Activated CD4-positive, alpha-beta T cell treated with anti-CD3 and anti-CD28 coated beads for 36 hours (primary cell): Measurements from ENCODE around the gene NOL3. TPM values are rescaled to one million over a fixed set of nuclear protein-coding genes. Genes with fewer than 3 reads are reported as not detected.

Experiments used
- ATAC-seq: fragments of 200-7000 bp; cut with Tn5 transposase; one replicate; pipeline ENCODE4 v1.10.0; 2021; ENCODE audit warnings: mild to moderate bottlenecking, moderate library complexity
- CTCF ChIA-PET: fragments of 350-600 bp; sonication (Branson Sonifier 250); formaldehyde crosslinking; loops from one replicate; lab custom pipeline; 2021; ENCODE audit warnings: antibody characterized with exemption; lab: Charles Lee
- POLR2A ChIA-PET: fragments of 350-600 bp; sonication (Branson Sonifier 250); formaldehyde crosslinking; loops from one replicate; lab custom pipeline; 2021; ENCODE audit warnings: antibody characterized with exemption, inconsistent platforms; lab: Charles Lee
- DNase-seq: peaks from one replicate; pipeline ENCODE4 v3.0.0-alpha.2; 2020
- H3K27ac Mint-ChIP-seq: one replicate; pipeline ENCODE4 v1.8.0; 2021; ENCODE audit warnings: mixed read lengths
- H3K27me3 Mint-ChIP-seq: one replicate; pipeline ENCODE4 v1.8.0; 2021; ENCODE audit warnings: mixed read lengths
- H3K36me3 Mint-ChIP-seq: one replicate; pipeline ENCODE4 v1.8.0; 2021; ENCODE audit warnings: low read depth, mixed read lengths
- H3K4me1 Mint-ChIP-seq: one replicate; pipeline ENCODE4 v1.8.0; 2021; ENCODE audit warnings: mixed read lengths
- H3K4me3 Mint-ChIP-seq: one replicate; pipeline ENCODE4 v1.8.0; 2021; ENCODE audit warnings: mild to moderate bottlenecking, moderate library complexity, mixed read lengths
- H3K9me3 Mint-ChIP-seq: one replicate; pipeline ENCODE4 v1.8.0; 2021; ENCODE audit warnings: low read depth, mixed read lengths
- intact Hi-C, 2 experiments: fragments of 100-400 bp; cut with DNase I in 1 of 2; cut with micrococcal nuclease in 1 of 2; formaldehyde crosslinking; loops; one replicate each; pipeline versions ENCODE4 v1.14.2 to v1.15.1; 2022 to 2024; cut with DNase I, micrococcal nuclease
- total RNA-seq, 2 experiments: library from RNA; stranded (reverse); gene quantifications; one replicate each; pipeline ENCODE4 v1.2.3, GENCODE V29; 2021

Gene NOL3
- total RNA-seq, 2 experiments from 2014 or later, result 15.5 to 17.5 TPM

DNA sequence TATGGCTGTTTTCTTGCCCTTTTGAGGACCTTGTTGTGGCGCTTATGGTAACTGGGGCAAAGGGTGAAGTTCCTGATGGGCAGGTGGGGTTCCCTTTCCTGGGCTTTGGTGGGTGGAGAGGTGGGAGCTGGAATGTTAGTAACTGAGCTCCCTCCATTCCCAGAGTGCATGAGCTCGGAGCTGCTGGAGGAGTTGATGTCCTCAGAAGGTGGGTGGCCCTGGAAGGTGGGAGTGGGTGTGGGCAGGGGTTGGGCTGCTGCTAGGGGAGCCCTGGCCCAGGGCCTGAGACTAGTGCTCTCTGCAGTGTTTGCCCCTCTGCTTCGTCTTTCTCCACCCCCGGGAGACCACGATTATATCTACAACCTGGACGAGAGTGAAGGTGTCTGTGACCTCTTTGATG is 27.4 kb downstream of the NOL3 start:
- POLR2A ChIA-PET, result no interaction called here
- H3K27ac Mint-ChIP-seq, result no peak overlapping the region
- intact Hi-C loops, result no loop called here

DNA sequence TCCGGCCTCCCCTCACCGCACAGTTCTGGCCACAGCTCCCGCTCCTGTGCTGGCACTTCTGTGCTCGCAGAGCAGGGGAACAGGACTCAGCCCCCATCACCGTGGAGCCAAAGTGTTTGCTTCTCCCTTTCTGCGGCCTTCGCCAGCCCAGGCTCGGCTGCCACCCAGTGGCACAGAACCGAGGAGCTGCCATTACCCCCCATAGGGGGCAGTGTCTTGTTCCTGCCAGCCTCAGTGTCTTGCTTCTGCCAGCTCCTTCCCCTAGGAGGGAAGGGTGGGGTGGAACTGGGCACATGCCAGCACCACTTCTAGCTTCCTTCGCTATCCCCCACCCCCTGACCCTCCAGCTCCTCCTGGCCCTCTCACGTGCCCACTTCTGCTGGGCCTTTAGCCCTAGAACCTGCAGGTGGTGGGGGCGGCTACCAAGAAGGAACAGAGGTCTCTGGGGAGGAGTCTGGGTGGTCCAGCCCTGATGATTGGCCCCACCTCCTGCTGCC is 27.9 kb downstream of the NOL3 start:
- intact Hi-C loops, result no loop called here
- Mint-ChIP-seq H3K36me3 (peaks cover 53% of the 10 kb centered on the region), H3K9me3 (no peaks in the 10 kb centered on the region), H3K4me1 (peaks cover 21% of the 10 kb centered on the region), H3K27me3 (no peaks in the 10 kb centered on the region), H3K27ac (peak overlapping the region; percentile 49), H3K4me3 (no peak overlapping the region)
- ChIA-PET CTCF (interaction anchor here (0.6 to 2.0 kb wide), 14 partner anchors 9 to 239 kb away, joined by 3 to 7 read pairs (median 4); partner anchors contain the start of genes SLC9A5 and TMEM208), POLR2A (no interaction called here)
- DNase-seq (peak; percentile 48), ATAC-seq (peak; percentile 74)

More for the DNA sequence above, 27.4 kb downstream of the NOL3 start:
- Mint-ChIP-seq H3K4me1 (peaks cover 25% of the 10 kb centered on the region), H3K9me3 (no peaks in the 10 kb centered on the region), H3K36me3 (peaks cover 55% of the 10 kb centered on the region), H3K27me3 (no peaks in the 10 kb centered on the region), H3K4me3 (no peak overlapping the region)
- CTCF ChIA-PET, result interaction anchor here (0.5 to 2.0 kb wide), 14 partner anchors 9 to 238 kb away, joined by 3 to 7 read pairs (median 4); partner anchors contain the start of genes SLC9A5 and TMEM208
- ATAC-seq, result no peak
- no peak for DNase-seq

DNA sequence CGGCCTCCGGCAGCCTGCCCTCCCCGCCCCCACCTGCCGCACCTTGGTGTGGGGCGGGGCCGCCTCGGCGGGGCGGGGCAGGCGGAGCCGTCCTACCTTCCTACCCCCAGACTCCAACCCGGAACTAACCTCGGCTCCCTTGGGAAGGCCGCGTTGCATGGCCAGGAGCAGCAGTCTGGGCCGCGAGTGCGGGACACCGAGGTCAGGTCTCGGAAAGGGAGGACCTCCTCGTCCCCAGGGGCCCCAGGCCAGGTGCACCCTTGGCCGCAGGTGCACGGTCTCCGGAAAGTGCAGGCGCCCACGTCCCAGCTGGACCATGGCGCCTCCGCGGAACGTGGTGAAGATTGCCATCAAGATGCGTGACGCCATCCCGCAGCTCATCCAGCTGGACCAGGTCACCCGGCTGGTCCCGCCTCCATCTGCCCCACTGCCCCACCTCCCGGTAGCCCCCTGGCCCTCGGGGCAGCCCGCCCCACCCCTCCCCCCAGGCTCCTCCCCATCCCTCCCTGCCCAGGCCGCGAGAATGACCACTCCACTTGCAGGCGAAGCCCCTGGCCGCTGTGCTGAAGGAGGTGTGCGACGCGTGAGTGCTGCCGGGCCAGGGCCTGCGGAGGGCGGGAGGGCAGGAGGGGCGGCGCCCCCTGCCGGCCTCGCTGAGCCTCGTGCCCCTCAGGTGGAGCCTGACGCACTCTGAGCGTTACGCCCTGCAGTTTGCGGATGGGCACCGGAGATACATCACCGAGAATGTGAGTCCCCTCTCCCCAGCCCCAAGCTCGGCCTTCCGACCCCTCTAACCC is 28.9 kb downstream of the NOL3 start, which contains the start of gene ELMO3:
TSS of gene ELMO3 (plus strand) at position 121 of the 797 bp plus-strand sequence. CDS start at position 317, 196 bp downstream.
- peak within 1 kb of the TSS; percentile 49 for H3K27ac Mint-ChIP-seq
- DNase-seq (no peak), ATAC-seq (no peak)
- no peak within 1 kb of the TSS for H3K4me3 Mint-ChIP-seq
- POLR2A ChIA-PET, result no interaction called here
- CTCF ChIA-PET, result interaction anchor here (1.4 kb wide), 1 partner anchor 207 kb away, joined by 4 read pairs; no protein-coding TSS in a partner anchor
- H3K9me3 Mint-ChIP-seq, result no peaks in the 10 kb centered on the region
- intact Hi-C loops, result no loop called here
- H3K36me3 Mint-ChIP-seq, result peaks cover 47% of the 10 kb centered on the region
- no peaks in the 10 kb centered on the region for H3K27me3 Mint-ChIP-seq
- peaks cover 11% of the 10 kb centered on the region for H3K4me1 Mint-ChIP-seq

DNA sequence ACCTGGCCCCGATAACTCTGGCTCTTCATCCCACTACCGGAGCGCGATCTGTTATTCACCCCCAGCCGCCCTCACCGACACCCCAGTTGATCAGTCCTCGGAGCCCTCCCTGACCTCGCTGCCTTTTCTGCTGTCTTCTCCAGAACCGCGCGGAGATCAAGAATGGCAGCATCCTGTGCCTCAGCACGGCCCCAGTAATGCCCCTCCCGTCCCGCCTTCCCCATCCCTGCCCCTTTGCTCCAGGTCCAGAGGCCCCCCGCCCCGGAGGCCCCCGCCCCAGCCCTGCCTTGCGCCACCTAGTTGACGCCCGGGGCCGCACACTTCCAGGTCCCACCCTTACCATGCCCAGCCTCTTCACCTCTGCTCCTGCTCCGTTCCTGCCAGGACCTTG is 29.5 kb downstream of the NOL3 start:
- Mint-ChIP-seq H3K27ac (no peak overlapping the region), H3K36me3 (peaks cover 44% of the 10 kb centered on the region), H3K9me3 (no peaks in the 10 kb centered on the region), H3K27me3 (no peaks in the 10 kb centered on the region), H3K4me1 (peaks cover 10% of the 10 kb centered on the region), H3K4me3 (no peak overlapping the region)
- ATAC-seq (no peak), DNase-seq (no peak)
- ChIA-PET CTCF (no interaction called here), POLR2A (no interaction called here)
- intact Hi-C loops, result no loop called here

DNA sequence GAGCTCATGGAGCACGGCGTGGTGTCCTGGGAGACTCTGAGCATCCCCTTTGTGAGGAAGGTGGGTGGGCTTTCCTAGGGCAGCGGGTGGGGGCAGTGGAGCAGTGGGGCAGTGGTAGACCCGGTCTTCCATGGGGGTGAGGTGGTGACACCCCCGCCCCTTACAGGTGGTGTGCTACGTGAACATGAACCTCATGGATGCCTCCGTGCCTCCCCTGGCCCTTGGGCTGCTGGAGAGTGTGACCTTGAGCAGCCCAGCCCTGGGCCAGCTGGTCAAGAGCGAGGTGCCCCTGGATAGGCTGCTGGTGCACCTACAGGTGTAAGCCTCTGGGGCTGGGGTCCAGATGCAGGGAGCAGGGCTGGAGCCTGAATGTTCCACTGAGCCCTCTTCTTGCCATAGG is 30.2 kb downstream of the NOL3 start:
- Mint-ChIP-seq H3K9me3 (no peaks in the 10 kb centered on the region), H3K27ac (no peak overlapping the region), H3K36me3 (peaks cover 37% of the 10 kb centered on the region), H3K27me3 (no peaks in the 10 kb centered on the region), H3K4me1 (peaks cover 8% of the 10 kb centered on the region), H3K4me3 (no peak overlapping the region)
- ChIA-PET POLR2A (no interaction called here), CTCF (no interaction called here)
- DNase-seq (no peak), ATAC-seq (no peak)
- intact Hi-C loops, result no loop called here

DNA sequence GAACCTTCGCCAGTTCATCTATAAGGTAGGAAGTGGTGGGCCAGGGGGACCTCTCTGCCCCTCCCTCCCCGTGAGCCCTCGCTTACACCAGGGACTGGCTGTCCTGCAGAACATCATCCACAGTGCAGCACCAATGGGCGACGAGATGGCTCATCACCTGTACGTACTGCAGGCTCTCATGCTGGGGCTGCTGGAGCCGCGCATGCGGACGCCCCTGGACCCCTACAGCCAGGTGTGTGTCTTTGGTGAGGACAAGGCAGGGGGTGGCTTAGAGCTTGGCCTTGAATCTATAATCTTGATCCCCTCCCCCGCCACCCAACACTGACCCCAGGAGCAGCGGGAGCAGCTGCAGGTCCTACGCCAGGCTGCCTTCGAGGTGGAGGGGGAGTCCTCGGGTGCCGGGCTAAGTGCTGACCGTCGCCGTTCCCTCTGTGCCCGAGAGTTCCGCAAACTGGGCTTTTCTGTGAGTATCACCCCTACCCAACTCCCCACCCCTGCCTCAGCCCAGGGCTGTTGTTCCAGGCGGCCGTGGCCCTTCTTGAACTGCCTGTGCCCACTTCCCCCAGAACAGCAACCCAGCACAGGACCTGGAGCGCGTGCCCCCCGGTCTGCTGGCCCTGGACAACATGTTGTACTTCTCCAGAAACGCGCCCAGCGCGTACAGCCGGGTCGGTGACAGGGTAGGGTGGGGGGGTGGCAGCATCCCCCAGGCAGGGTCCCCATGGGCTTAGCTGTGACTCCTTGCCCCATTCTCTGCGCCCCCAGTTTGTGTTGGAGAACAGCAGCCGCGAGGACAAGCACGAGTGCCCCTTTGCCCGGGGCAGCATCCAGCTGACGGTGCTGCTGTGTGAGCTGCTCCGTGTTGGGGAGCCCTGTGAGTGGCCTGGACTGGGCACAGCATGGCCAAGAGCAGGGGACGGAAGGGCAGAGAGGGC is 31.3 kb downstream of the NOL3 start:
- Mint-ChIP-seq H3K36me3 (peaks cover 30% of the 10 kb centered on the region), H3K27ac (no peak overlapping the region), H3K4me3 (no peak overlapping the region), H3K27me3 (no peaks in the 10 kb centered on the region), H3K4me1 (peaks cover 2% of the 10 kb centered on the region), H3K9me3 (no peaks in the 10 kb centered on the region)
- ChIA-PET CTCF (no interaction called here), POLR2A (no interaction called here)
- intact Hi-C loops, result no loop called here
- DNase-seq (no peak), ATAC-seq (no peak)

DNA sequence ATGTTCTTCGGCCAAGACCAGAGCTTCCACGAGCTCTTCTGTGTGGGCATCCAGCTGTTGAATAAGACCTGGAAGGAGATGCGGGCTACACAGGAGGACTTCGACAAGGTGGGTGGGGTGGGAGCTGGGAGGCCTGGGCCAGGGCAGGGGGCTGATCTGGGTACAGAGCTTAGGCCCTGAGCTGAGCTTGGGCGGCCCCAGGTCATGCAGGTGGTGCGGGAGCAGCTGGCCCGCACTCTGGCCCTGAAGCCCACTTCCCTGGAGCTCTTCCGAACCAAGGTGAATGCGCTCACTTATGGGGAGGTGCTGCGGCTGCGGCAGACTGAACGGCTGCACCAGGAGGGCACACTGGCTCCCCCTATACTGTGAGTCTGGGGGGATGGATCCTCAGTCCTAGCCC is 32.1 kb downstream of the NOL3 start:
- Mint-ChIP-seq H3K27ac (no peak overlapping the region), H3K36me3 (peaks cover 26% of the 10 kb centered on the region), H3K4me3 (no peak overlapping the region), H3K9me3 (no peaks in the 10 kb centered on the region), H3K27me3 (no peaks in the 10 kb centered on the region), H3K4me1 (no peaks in the 10 kb centered on the region)
- ChIA-PET CTCF (interaction anchor here (0.6 kb wide), 1 partner anchor 246 kb away, joined by 3 read pairs; no protein-coding TSS in a partner anchor), POLR2A (no interaction called here)
- DNase-seq (no peak), ATAC-seq (no peak)
- intact Hi-C loops, result no loop called here

DNA sequence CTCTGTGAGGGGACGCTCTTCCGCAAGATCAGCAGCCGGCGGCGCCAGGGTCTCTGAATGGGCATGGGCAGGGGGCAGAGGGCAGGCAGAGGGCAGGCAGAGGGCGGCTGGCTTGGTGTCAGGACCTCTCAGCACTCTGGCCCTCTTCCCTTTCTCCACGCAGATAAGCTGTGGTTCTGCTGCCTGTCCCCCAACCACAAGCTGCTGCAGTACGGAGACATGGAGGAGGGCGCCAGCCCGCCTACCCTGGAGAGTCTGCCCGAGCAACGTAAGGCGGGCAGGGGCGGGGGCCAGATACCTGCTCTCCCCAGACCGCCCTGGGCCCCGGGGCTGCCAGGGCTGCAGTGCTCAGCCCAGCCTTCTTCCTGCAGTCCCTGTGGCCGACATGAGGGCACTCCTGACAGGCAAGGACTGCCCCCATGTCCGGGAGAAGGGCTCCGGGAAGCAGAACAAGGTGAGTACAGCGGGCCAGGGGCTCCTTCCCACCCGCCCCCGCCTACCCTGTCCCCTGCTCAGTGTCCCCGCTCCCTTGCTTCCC is 32.7 kb downstream of the NOL3 start:
- no peaks in the 10 kb centered on the region for H3K9me3 Mint-ChIP-seq
- no peak overlapping the region for H3K4me3 Mint-ChIP-seq
- POLR2A ChIA-PET, result no interaction called here
- H3K4me1 Mint-ChIP-seq, result no peaks in the 10 kb centered on the region
- H3K27me3 Mint-ChIP-seq, result no peaks in the 10 kb centered on the region
- CTCF ChIA-PET, result interaction anchor here (0.6 kb wide), 1 partner anchor 247 kb away, joined by 3 read pairs; no protein-coding TSS in a partner anchor
- intact Hi-C loops, result no loop called here
- no peak for DNase-seq
- ATAC-seq, result no peak
- peaks cover 21% of the 10 kb centered on the region for H3K36me3 Mint-ChIP-seq
- H3K27ac Mint-ChIP-seq, result no peak overlapping the region

DNA sequence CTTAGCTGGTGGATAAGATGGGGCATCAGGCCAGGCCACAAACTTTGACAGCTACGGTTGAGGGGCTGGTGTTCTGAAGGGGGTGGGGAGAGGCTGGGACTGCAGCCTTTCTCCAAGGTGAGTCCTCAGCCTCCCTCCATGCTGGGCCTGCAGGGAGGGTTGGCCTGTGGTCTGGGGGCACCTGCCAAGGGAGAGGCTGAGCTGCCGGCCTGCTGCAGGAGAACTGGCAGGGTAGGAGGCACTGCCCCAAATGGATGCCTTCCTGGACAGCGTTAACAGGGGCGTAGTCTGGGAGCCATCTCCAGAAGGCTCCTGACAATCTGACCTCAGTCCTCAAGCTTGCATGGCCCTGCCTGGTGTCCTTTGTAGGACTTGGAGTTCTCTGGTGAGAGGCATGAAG is 33.7 kb downstream of the NOL3 start:
- Mint-ChIP-seq H3K27ac (no peak overlapping the region), H3K9me3 (no peaks in the 10 kb centered on the region), H3K4me3 (no peak overlapping the region), H3K27me3 (no peaks in the 10 kb centered on the region), H3K4me1 (no peaks in the 10 kb centered on the region), H3K36me3 (peaks cover 15% of the 10 kb centered on the region)
- CTCF ChIA-PET, result interaction anchor here (0.6 kb wide), 1 partner anchor 9 kb away, joined by 3 read pairs; no protein-coding TSS in a partner anchor
- intact Hi-C loops, result no loop called here
- POLR2A ChIA-PET, result no interaction called here
- ATAC-seq (no peak), DNase-seq (no peak)

DNA sequence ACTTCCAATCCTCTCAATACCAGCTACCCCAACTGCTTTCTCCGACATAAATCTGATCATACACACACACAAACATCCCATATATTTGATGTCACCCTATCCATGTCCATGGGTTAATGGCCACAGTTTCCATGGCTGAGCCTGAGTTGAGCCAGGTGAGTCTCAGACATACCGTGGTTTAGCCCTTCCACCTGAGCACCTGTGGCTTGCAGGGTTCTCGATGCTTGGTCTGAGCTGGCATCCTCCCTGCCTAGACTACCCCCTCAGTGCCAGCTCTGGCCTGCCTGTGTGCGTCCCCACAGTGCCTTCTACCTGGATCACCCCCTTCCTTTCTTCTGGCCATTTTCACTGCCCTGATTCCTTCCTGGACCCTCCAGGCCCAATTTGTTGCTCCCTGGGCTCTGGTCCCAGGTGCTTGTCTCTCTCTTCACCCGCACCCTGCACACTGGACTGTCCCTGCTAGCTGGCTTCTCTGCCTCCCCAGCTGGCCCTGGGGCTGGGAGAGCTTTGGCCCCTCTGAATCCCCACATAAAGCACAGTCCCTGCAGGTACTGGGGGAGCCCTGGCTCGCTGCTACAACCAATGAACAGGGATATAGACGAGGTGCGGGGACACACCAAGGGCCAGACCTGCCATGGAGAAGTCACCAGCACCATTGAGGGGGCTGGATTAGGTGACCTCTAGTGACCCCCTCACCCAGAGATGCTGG is 35.9 kb downstream of the NOL3 start:
- peak overlapping the region; percentile 44 for H3K27ac Mint-ChIP-seq
- H3K4me3 Mint-ChIP-seq, result no peak overlapping the region
- peaks cover 12% of the 10 kb centered on the region for H3K36me3 Mint-ChIP-seq
- no peaks in the 10 kb centered on the region for H3K27me3 Mint-ChIP-seq
- CTCF ChIA-PET, result interaction anchor here (1.0 to 1.3 kb wide), 2 partner anchors 9 to 30 kb away, joined by 4 to 7 read pairs; no protein-coding TSS in a partner anchor
- ATAC-seq (no peak), DNase-seq (no peak)
- H3K9me3 Mint-ChIP-seq, result no peaks in the 10 kb centered on the region
- H3K4me1 Mint-ChIP-seq, result no peaks in the 10 kb centered on the region
- intact Hi-C loops, result no loop called here
- POLR2A ChIA-PET, result no interaction called here
